ENCODE data around the gene ZBTB7C. TPM values are rescaled to one million over a fixed set of nuclear protein-coding genes. Genes with fewer than 3 reads are reported as not detected.
A peak's percentile ranks its signal among the peaks of the same experiment; 100 is the strongest.

Gene ZBTB7C
- total RNA-seq, 1 donor from 2014 or later: 0.15 TPM

DNA sequence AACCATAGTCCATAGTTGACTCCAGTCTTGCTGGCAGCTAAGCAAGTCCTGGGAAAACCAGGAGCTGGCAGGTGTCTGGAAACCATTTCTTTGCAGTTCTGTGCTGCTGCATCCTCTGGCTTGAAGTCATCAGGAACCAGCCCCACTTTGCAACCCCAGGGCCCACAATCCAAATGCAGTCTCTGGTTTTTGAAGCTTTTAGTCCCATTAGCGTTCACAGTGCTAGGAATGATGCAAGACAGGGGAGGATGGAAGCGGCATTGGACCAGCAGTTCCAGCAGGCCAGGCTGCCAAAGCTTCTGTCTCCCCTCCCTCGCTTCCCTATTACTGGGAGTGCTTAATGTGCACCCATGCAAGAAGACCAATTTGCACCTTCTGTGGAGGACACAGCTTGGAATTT is 106.4 kb downstream of the ZBTB7C start:
- Mint-ChIP-seq H3K4me3 (no peak overlapping the region), H3K36me3 (no peaks in the 10 kb centered on the region), H3K27me3 (ENCODE audit: insufficient read depth, low read depth) (peaks cover 8% of the 10 kb centered on the region), H3K9me3 (no peaks in the 10 kb centered on the region), H3K4me1 (peaks cover 20% of the 10 kb centered on the region), H3K27ac (no peak overlapping the region)
- TF ChIP-seq EZH2phosphoT487 (IDR thresholded peaks at IDR 0.05) (no peak), EZH2 (IDR thresholded peaks at IDR 0.05) (no peak)
- TF ChIP-seq, protein P1, sequence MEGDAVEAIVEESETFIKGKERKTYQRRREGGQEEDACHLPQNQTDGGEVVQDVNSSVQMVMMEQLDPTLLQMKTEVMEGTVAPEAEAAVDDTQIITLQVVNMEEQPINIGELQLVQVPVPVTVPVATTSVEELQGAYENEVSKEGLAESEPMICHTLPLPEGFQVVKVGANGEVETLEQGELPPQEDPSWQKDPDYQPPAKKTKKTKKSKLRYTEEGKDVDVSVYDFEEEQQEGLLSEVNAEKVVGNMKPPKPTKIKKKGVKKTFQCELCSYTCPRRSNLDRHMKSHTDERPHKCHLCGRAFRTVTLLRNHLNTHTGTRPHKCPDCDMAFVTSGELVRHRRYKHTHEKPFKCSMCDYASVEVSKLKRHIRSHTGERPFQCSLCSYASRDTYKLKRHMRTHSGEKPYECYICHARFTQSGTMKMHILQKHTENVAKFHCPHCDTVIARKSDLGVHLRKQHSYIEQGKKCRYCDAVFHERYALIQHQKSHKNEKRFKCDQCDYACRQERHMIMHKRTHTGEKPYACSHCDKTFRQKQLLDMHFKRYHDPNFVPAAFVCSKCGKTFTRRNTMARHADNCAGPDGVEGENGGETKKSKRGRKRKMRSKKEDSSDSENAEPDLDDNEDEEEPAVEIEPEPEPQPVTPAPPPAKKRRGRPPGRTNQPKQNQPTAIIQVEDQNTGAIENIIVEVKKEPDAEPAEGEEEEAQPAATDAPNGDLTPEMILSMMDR (IDR thresholded peaks at IDR 0.05): no peak
- Histone ChIP-seq H4K20me1 (ENCODE audit: low read depth) (no peaks in the 10 kb centered on the region), H3K27me3 (no peaks in the 10 kb centered on the region), H3K4me1 (peaks cover 37% of the 10 kb centered on the region), H3K9ac (no peak overlapping the region), H3K9me3 (ENCODE audit: low read depth) (no peaks in the 10 kb centered on the region), H3F3A (ENCODE audit: low read depth) (peaks cover 9% of the 10 kb centered on the region), H3K36me3 (no peaks in the 10 kb centered on the region), H3K4me3 (no peak overlapping the region), H3K79me2 (ENCODE audit: low read depth) (no peaks in the 10 kb centered on the region), H3K4me2 (no peak overlapping the region), H2AFZ (replicated peaks) (no peak overlapping the region), H3K27ac (no peak overlapping the region)
- DNase-seq (ENCODE audit: low spot score): no peak

DNA sequence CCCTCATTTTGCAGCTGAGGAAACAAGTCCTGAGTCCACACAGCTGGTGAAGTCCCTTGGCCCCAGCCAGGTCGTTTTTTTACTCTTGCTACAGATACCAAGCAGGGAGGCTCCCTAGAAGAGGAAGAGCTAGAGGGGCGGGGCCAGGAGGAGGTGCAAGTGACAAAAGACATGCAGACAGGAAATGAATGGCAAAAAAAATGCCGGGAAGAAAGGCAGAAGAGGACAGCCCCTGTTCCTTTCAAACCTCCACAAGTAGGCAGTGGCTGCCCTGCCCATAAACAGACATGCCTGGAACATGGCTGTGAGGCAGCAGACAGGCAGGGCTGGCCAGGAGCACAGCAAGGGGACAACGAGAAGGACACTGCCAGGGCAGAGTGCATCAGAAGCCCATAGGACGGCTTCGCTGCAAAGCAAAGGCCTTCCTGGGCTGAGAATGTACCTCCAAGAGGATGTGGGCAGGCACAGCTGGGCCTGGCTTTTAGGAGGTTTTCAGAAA is 108.7 kb downstream of the ZBTB7C start:
- H3K79me2 ChIP-seq (ENCODE audit: low read depth): no peaks in the 10 kb centered on the region
- no peaks in the 10 kb centered on the region for H3K9me3 ChIP-seq (ENCODE audit: low read depth)
- H3K9ac ChIP-seq: no peak overlapping the region
- peaks cover 18% of the 10 kb centered on the region for H3K4me1 Mint-ChIP-seq
- H3K27me3 Mint-ChIP-seq (ENCODE audit: insufficient read depth, low read depth): peaks cover 2% of the 10 kb centered on the region
- H3F3A ChIP-seq (ENCODE audit: low read depth): peaks cover 4% of the 10 kb centered on the region
- no peaks in the 10 kb centered on the region for H3K36me3 ChIP-seq
- H2AFZ ChIP-seq (replicated peaks): peak overlapping the region; percentile 98
- H3K4me1 ChIP-seq: peaks cover 24% of the 10 kb centered on the region
- peak overlapping the region; percentile 30 for H3K4me2 ChIP-seq
- no peaks in the 10 kb centered on the region for H3K27me3 ChIP-seq
- peak overlapping the region; percentile 0 for H3K4me3 Mint-ChIP-seq
- no peaks in the 10 kb centered on the region for H3K9me3 Mint-ChIP-seq
- H3K4me3 ChIP-seq: no peak overlapping the region
- no peaks in the 10 kb centered on the region for H4K20me1 ChIP-seq (ENCODE audit: low read depth)
- peak; percentile 67 for DNase-seq (ENCODE audit: low spot score)
- H3K27ac ChIP-seq: no peak overlapping the region
- TF ChIP-seq, protein P1 (IDR thresholded peaks at IDR 0.05): no peak
- TF ChIP-seq EZH2 (IDR thresholded peaks at IDR 0.05) (no peak), EZH2phosphoT487 (IDR thresholded peaks at IDR 0.05) (no peak)
- no peaks in the 10 kb centered on the region for H3K36me3 Mint-ChIP-seq
- peak overlapping the region; percentile 25 for H3K27ac Mint-ChIP-seq

DNA sequence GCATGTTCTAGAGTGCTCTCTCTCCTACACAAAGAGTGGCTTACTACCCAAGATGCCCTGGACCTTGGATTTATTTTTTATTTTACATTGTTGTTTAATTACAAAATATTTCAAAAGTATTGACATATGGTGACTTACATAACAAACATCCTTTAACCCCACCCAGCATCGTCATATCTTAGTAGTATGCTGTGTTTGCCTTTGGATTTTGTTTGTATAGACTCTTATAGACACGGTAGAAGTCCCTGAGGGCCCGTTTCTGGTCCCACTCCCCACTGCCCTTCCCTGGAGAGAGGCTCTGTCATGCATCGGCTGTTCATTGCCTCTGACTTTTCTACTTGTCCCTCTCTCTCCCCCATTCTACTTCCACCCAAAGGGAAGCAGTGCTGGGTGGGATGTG is 112.0 kb downstream of the ZBTB7C start:
- Histone ChIP-seq H3K4me2 (no peak overlapping the region), H3K9me3 (ENCODE audit: low read depth) (no peaks in the 10 kb centered on the region), H3K27me3 (no peaks in the 10 kb centered on the region), H4K20me1 (ENCODE audit: low read depth) (no peaks in the 10 kb centered on the region), H3K9ac (no peak overlapping the region), H3F3A (ENCODE audit: low read depth) (peaks cover 5% of the 10 kb centered on the region), H3K36me3 (no peaks in the 10 kb centered on the region), H3K79me2 (ENCODE audit: low read depth) (no peaks in the 10 kb centered on the region), H3K27ac (no peak overlapping the region), H3K4me3 (no peak overlapping the region), H2AFZ (replicated peaks) (no peak overlapping the region), H3K4me1 (peaks cover 30% of the 10 kb centered on the region)
- Mint-ChIP-seq H3K4me3 (no peak overlapping the region), H3K4me1 (peaks cover 23% of the 10 kb centered on the region), H3K27me3 (ENCODE audit: insufficient read depth, low read depth) (peaks cover 2% of the 10 kb centered on the region), H3K27ac (no peak overlapping the region), H3K9me3 (no peaks in the 10 kb centered on the region), H3K36me3 (no peaks in the 10 kb centered on the region)
- no peak for DNase-seq (ENCODE audit: low spot score)
- no peak for TF ChIP-seq EZH2phosphoT487 (IDR thresholded peaks at IDR 0.05)
- TF ChIP-seq EZH2 (IDR thresholded peaks at IDR 0.05): no peak
- TF ChIP-seq, protein P1 (IDR thresholded peaks at IDR 0.05): no peak
